ENCODE measurements around the gene SP4.

Gene SP4

DNA sequence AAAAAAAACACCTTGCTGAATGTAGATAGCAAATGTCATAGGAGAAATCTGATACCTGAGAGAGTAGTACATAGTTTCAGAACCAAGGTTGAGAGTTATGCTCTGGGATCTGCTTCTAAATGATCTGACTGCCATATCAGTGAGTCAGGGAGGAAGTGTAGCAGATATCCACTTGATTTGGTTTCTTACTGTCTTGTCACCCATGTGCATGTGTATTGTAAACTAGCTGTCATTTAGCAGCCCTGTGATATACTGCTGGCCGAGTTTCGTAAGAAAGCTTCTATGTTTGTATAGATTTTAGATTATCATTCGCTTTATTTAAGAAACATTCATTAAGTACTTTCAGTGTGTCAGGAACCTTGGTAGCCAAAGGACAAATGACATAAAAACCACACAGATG is 42.0 kb downstream of the SP4 start:
- no peaks in the 10 kb centered on the region for H3K27me3 ChIP-seq (ENCODE audit: control insufficient read depth in 1 of 2, insufficient read depth in 2 of 2, low read length in 2 of 2)
- H3K4me3 ChIP-seq (ENCODE audit: low read depth in 1 of 2, low read length in 2 of 2): no peak overlapping the region
- H3K9me3 ChIP-seq (ENCODE audit: control insufficient read depth in 1 of 2, low read length in 2 of 2): no peaks in the 10 kb centered on the region
- no peak overlapping the region for H3K27ac ChIP-seq (ENCODE audit: low read depth, low read length)
- H3K4me1 ChIP-seq (ENCODE audit: control insufficient read depth in 1 of 2, insufficient read depth in 2 of 2, low read length in 2 of 2): no peaks in the 10 kb centered on the region
- no peaks in the 10 kb centered on the region for H3K36me3 ChIP-seq (ENCODE audit: control insufficient read depth in 1 of 2, insufficient read depth in 2 of 2, low read length in 2 of 2)
- H3K9ac ChIP-seq (ENCODE audit: low read depth in 1 of 2, low read length in 2 of 2): no peak overlapping the region

DNA sequence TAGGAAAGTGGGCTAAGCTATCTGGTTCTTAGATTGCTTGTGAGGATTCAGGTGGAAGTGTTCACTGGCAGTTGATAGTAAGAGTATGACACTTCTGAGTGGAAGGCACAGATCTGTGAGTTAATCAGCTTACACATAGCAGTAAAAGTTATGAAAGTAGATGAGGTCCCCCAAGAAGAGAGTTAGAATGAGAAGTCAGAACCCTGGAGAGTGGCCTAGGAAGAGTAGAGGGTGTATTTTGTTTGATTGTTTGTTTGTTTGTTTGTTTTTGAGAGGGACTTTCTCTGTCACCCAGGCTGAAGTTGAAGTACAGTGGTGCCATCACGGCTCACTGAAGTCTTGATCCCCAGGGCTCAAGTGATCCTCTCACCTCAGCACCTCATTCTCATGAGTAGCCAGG is 44.1 kb downstream of the SP4 start:
- no peaks in the 10 kb centered on the region for H3K9me3 ChIP-seq (ENCODE audit: control insufficient read depth in 1 of 2, low read length in 2 of 2)
- H3K4me1 ChIP-seq (ENCODE audit: control insufficient read depth in 1 of 2, insufficient read depth in 2 of 2, low read length in 2 of 2): no peaks in the 10 kb centered on the region
- no peaks in the 10 kb centered on the region for H3K27me3 ChIP-seq (ENCODE audit: control insufficient read depth in 1 of 2, insufficient read depth in 2 of 2, low read length in 2 of 2)
- no peak overlapping the region for H3K27ac ChIP-seq (ENCODE audit: low read depth, low read length)
- H3K36me3 ChIP-seq (ENCODE audit: control insufficient read depth in 1 of 2, insufficient read depth in 2 of 2, low read length in 2 of 2): no peaks in the 10 kb centered on the region
- no peak overlapping the region for H3K4me3 ChIP-seq (ENCODE audit: low read depth in 1 of 2, low read length in 2 of 2)
- H3K9ac ChIP-seq (ENCODE audit: low read depth in 1 of 2, low read length in 2 of 2): no peak overlapping the region

DNA sequence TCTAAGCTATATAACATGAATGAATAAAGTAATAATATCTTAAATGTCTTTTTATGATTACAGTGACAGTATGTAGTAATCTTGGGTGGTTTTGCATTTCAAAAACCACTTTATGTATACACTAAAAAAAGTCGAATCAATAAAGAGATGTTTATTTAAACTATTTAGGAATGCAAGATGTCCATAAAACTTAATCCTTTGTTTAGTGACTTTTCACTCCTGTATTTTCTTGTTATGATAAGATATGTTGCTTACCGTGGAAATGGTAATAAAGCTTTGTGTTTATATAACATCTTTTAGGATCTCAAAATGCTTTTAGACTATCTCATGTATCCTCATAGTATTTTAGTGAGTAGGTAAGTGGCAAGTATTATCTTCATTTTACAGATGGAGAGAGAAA is 48.5 kb downstream of the SP4 start:
- Histone ChIP-seq H3K27ac (ENCODE audit: low read depth, low read length) (no peak overlapping the region), H3K36me3 (ENCODE audit: control insufficient read depth in 1 of 2, insufficient read depth in 2 of 2, low read length in 2 of 2) (no peaks in the 10 kb centered on the region), H3K9ac (ENCODE audit: low read depth in 1 of 2, low read length in 2 of 2) (no peak overlapping the region), H3K4me1 (ENCODE audit: control insufficient read depth in 1 of 2, insufficient read depth in 2 of 2, low read length in 2 of 2) (no peaks in the 10 kb centered on the region), H3K4me3 (ENCODE audit: low read depth in 1 of 2, low read length in 2 of 2) (no peak overlapping the region), H3K9me3 (ENCODE audit: control insufficient read depth in 1 of 2, low read length in 2 of 2) (no peaks in the 10 kb centered on the region), H3K27me3 (ENCODE audit: control insufficient read depth in 1 of 2, insufficient read depth in 2 of 2, low read length in 2 of 2) (no peaks in the 10 kb centered on the region)

DNA sequence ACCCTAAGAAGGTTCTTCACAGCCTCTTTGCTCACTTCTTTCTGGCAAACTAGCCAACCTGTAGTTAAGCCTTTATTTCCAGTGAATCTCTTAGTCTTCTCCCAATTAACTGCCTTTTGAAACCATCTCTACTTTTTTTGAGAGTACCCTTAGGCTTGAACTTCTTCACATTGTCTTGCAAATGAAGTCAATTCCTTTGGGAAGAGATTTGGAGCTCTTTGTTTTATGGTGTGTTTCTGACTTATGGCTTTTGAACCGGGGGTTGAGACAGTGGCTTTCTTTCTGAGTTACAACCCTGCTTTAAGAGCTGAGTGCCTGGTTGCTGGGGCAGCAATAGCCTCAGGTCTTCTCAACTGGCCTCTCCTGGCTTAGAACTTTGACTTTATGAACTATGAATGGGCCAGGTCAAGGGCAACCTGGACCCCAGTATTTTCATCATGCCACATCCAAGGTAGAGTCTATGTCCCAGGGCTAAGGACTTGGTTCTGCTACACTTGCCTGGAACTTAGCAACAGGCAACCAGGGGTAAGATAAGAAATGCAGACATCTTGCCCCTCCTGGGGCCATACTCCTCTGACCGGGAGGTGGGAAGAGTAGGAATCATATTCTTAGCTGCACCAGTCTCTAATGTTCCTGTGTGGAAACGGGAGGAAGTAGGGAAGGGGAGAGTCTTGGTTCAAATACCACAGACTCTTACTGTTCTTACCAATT is 53.0 kb downstream of the SP4 start:
- Histone ChIP-seq H3K4me3 (ENCODE audit: low read depth in 1 of 2, low read length in 2 of 2) (no peak overlapping the region), H3K9ac (ENCODE audit: low read depth in 1 of 2, low read length in 2 of 2) (no peak overlapping the region), H3K27me3 (ENCODE audit: control insufficient read depth in 1 of 2, insufficient read depth in 2 of 2, low read length in 2 of 2) (no peaks in the 10 kb centered on the region), H3K36me3 (ENCODE audit: control insufficient read depth in 1 of 2, insufficient read depth in 2 of 2, low read length in 2 of 2) (no peaks in the 10 kb centered on the region), H3K4me1 (ENCODE audit: control insufficient read depth in 1 of 2, insufficient read depth in 2 of 2, low read length in 2 of 2) (no peaks in the 10 kb centered on the region), H3K9me3 (ENCODE audit: control insufficient read depth in 1 of 2, low read length in 2 of 2) (no peaks in the 10 kb centered on the region), H3K27ac (ENCODE audit: low read depth, low read length) (no peak overlapping the region)

DNA sequence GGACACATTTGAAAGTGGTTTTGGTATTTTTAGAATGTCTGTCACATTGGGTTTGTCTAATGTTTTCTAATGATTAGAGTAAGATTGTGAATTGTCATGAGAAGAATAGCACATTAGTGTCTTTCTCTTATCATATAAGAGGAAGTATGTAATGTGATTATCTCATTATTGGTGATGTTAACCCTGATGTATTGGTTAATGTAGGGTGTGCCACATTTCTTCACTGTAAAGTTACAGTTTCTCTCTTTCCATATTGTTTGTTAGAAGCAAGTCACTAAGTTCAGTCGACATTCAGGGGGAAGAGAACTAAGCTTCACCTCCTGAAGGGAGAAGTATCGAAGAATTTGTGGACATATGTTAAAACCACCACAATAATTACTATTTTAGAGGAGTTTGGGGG is 58.6 kb downstream of the SP4 start:
- no peaks in the 10 kb centered on the region for H3K4me1 ChIP-seq (ENCODE audit: control insufficient read depth in 1 of 2, insufficient read depth in 2 of 2, low read length in 2 of 2)
- H3K27ac ChIP-seq (ENCODE audit: low read depth, low read length): no peak overlapping the region
- no peaks in the 10 kb centered on the region for H3K27me3 ChIP-seq (ENCODE audit: control insufficient read depth in 1 of 2, insufficient read depth in 2 of 2, low read length in 2 of 2)
- no peak overlapping the region for H3K4me3 ChIP-seq (ENCODE audit: low read depth in 1 of 2, low read length in 2 of 2)
- no peaks in the 10 kb centered on the region for H3K36me3 ChIP-seq (ENCODE audit: control insufficient read depth in 1 of 2, insufficient read depth in 2 of 2, low read length in 2 of 2)
- no peak overlapping the region for H3K9ac ChIP-seq (ENCODE audit: low read depth in 1 of 2, low read length in 2 of 2)
- H3K9me3 ChIP-seq (ENCODE audit: control insufficient read depth in 1 of 2, low read length in 2 of 2): no peaks in the 10 kb centered on the region

DNA sequence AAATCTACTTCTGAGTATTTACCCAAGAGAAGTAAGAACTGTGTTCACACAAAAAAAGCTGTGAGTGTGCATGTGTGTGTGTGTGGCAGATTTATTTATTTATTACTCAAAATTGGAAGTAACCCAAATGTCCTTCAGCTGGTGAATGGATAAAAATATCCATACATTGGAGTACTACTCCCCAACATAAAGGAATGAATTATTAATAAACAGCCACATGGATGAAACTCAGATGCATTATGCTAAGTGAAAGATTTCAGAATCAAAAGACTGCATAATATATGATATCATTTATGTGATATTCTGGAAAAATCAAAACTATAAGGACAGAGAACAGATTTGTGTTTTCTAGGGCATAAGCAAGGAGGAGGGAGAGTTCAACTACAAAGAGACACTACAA is 67.8 kb downstream of the SP4 start:
- peaks cover 7 to 15% of the 10 kb centered on the region in 2 donors for H3K9me3 ChIP-seq (ENCODE audit: control insufficient read depth in 1 of 2, low read length in 2 of 2)
- no peak overlapping the region for H3K4me3 ChIP-seq (ENCODE audit: low read depth in 1 of 2, low read length in 2 of 2)
- H3K36me3 ChIP-seq (ENCODE audit: control insufficient read depth in 1 of 2, insufficient read depth in 2 of 2, low read length in 2 of 2): no peaks in the 10 kb centered on the region
- no peak overlapping the region for H3K27ac ChIP-seq (ENCODE audit: low read depth, low read length)
- H3K4me1 ChIP-seq (ENCODE audit: control insufficient read depth in 1 of 2, insufficient read depth in 2 of 2, low read length in 2 of 2): no peaks in the 10 kb centered on the region
- H3K9ac ChIP-seq (ENCODE audit: low read depth in 1 of 2, low read length in 2 of 2): no peak overlapping the region
- no peaks in the 10 kb centered on the region for H3K27me3 ChIP-seq (ENCODE audit: control insufficient read depth in 1 of 2, insufficient read depth in 2 of 2, low read length in 2 of 2)

DNA sequence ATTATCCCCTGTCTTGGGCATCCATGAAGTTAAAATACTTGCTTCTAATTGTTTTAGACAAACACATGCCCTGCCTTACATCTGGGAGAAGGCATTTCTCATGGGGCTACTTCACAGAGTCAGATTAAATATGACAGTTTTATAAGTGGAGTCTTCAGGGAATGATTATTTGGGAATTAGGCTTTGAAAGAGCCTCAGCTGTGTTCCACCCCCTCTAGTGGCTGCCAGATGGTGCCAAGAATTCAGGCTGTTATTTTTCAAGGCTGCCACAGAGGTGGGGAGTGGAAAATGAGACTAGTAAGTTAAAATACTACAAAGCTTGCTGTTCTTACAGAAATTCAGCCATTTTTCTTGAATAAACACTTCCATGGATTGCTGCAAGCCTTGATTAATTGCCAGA is 69.2 kb downstream of the SP4 start:
- Histone ChIP-seq H3K4me3 (ENCODE audit: low read depth in 1 of 2, low read length in 2 of 2) (no peak overlapping the region), H3K27me3 (ENCODE audit: control insufficient read depth in 1 of 2, insufficient read depth in 2 of 2, low read length in 2 of 2) (no peaks in the 10 kb centered on the region), H3K4me1 (ENCODE audit: control insufficient read depth in 1 of 2, insufficient read depth in 2 of 2, low read length in 2 of 2) (no peaks in the 10 kb centered on the region), H3K9ac (ENCODE audit: low read depth in 1 of 2, low read length in 2 of 2) (no peak overlapping the region), H3K36me3 (ENCODE audit: control insufficient read depth in 1 of 2, insufficient read depth in 2 of 2, low read length in 2 of 2) (no peaks in the 10 kb centered on the region), H3K27ac (ENCODE audit: low read depth, low read length) (no peak overlapping the region), H3K9me3 (ENCODE audit: control insufficient read depth in 1 of 2, low read length in 2 of 2) (peaks cover 7 to 15% of the 10 kb centered on the region in 2 donors)

DNA sequence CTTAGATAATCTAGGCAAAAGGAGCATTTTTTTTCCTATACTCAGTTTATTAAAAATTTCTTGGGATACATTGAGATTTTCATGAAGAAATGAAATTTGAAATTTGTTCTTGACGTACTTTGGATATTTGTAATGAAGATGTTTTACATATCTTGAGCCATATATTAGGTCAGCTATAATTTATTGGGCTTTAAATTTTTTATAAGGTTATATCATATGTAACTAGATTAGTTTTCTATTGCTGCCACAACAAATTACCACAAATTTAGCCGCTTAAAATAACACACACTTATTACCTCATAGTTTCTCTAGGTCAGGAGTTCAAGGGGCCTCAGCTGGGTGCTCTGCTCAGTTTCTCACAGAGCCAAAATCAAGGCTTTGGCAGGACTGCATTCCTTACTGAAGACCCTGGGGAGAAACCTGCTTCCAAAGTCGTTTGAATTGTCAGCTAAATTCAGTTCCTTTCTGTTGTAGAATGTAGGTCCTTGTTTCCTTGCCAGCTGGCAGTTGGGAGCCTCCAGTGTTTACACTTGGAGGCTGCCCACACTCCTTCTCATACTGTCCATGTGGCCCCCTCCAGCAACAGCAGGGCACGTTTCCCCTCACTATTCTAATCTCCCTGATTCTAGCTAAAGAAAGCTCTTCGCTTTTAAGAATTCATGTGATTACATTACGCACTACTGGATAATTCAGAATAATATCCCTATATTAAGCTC is 72.4 kb downstream of the SP4 start:
- Histone ChIP-seq H3K4me1 (ENCODE audit: control insufficient read depth in 1 of 2, insufficient read depth in 2 of 2, low read length in 2 of 2) (no peaks in the 10 kb centered on the region), H3K4me3 (ENCODE audit: low read depth in 1 of 2, low read length in 2 of 2) (no peak overlapping the region), H3K36me3 (ENCODE audit: control insufficient read depth in 1 of 2, insufficient read depth in 2 of 2, low read length in 2 of 2) (no peaks in the 10 kb centered on the region), H3K27ac (ENCODE audit: low read depth, low read length) (no peak overlapping the region), H3K27me3 (ENCODE audit: control insufficient read depth in 1 of 2, insufficient read depth in 2 of 2, low read length in 2 of 2) (no peaks in the 10 kb centered on the region), H3K9me3 (ENCODE audit: control insufficient read depth in 1 of 2, low read length in 2 of 2) (peaks cover 5 to 7% of the 10 kb centered on the region in 2 donors), H3K9ac (ENCODE audit: low read depth in 1 of 2, low read length in 2 of 2) (no peak overlapping the region)

DNA sequence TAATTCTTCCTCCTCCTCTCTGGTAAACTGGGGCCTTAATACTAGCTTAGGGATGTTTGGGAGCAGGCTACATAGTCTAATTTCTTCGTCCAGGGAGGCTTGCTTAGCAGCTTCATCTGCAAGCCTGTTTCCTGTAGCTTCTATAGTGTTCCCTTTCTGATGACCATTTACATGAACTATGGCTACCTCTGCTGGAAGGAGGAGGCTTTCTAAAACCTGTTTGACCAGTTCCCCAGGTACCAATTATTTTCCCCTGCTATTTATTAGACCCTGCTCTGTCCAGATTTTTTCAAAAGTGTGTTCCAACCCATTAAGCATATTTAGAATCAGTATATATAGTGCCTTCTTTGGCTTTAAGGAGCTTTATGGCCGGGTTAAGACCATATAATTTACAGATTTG is 76.1 kb downstream of the SP4 start:
- Histone ChIP-seq H3K27ac (ENCODE audit: low read depth, low read length) (no peak overlapping the region), H3K9ac (ENCODE audit: low read depth in 1 of 2, low read length in 2 of 2) (no peak overlapping the region), H3K27me3 (ENCODE audit: control insufficient read depth in 1 of 2, insufficient read depth in 2 of 2, low read length in 2 of 2) (no peaks in the 10 kb centered on the region), H3K4me1 (ENCODE audit: control insufficient read depth in 1 of 2, insufficient read depth in 2 of 2, low read length in 2 of 2) (no peaks in the 10 kb centered on the region), H3K36me3 (ENCODE audit: control insufficient read depth in 1 of 2, insufficient read depth in 2 of 2, low read length in 2 of 2) (no peaks in the 10 kb centered on the region), H3K4me3 (ENCODE audit: low read depth in 1 of 2, low read length in 2 of 2) (no peak overlapping the region), H3K9me3 (ENCODE audit: control insufficient read depth in 1 of 2, low read length in 2 of 2) (no peaks in the 10 kb centered on the region)

DNA sequence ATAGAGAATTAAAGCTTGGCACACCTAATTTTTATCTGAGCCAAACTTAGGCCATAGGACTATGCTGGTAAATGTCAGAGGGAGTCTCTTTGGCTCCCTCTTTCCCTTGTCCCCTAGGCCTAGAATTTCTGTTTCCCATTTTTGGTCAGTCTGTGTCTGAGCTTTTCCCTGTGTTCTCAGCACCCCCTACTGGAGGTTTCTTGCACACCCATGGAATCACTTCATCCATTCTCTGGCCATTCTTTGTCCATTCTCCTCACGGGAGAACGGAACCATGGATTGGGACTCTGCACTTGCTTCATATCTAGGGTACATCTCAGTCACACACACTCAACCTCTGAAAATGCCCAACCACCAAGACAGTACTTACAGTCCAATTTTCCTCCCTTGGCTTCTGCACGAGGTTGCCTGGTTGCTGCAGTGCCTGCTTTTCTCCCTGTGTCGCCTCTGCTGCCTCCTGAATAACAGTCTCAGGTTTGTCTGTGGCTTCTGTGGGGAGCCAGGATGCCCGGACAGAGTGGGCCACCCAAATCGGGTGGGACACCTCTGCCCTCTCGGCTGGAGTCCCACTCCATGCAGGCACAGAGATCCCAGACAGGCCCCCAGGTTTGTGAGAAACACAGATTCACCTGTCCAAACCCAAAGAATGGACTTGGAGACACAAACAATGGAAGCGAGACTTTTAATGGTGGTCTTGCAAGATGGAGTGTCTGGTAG is 79.9 kb downstream of the SP4 start:
- peaks cover 0 to 4% of the 10 kb centered on the region in 2 donors for H3K36me3 ChIP-seq (ENCODE audit: control insufficient read depth in 1 of 2, insufficient read depth in 2 of 2, low read length in 2 of 2)
- no peak overlapping the region for H3K9ac ChIP-seq (ENCODE audit: low read depth in 1 of 2, low read length in 2 of 2)

More for the DNA sequence above, 79.9 kb downstream of the SP4 start:
- Histone ChIP-seq H3K9me3 (ENCODE audit: control insufficient read depth in 1 of 2, low read length in 2 of 2) (no peaks in the 10 kb centered on the region), H3K4me1 (ENCODE audit: control insufficient read depth in 1 of 2, insufficient read depth in 2 of 2, low read length in 2 of 2) (no peaks in the 10 kb centered on the region), H3K4me3 (ENCODE audit: low read depth in 1 of 2, low read length in 2 of 2) (no peak overlapping the region), H3K27me3 (ENCODE audit: control insufficient read depth in 1 of 2, insufficient read depth in 2 of 2, low read length in 2 of 2) (no peaks in the 10 kb centered on the region), H3K27ac (ENCODE audit: low read depth, low read length) (no peak overlapping the region)

Measured in duodenal mucosa (tissue), 2 donors.